Measurements from ENCODE around the gene PLA2G4A.

- TF ChIP-seq CTCF (IDR thresholded peaks at IDR 0.05) (no peak), POLR2AphosphoS5 (IDR thresholded peaks at IDR 0.05) (no peak), POLR2A (IDR thresholded peaks at IDR 0.05; ENCODE audit: low read depth) (no peak)
Measured at GRCh38 chr1:186865857-186866256, 37.1 kb downstream of the PLA2G4A start.
